Fibroblast of skin of left biceps (primary cell): ENCODE measurements around the gene RAB6A.
A peak's percentile ranks its signal among the peaks of the same experiment; 100 is the strongest.
"Not testable (repeated sequence)": the region's sequence is repeated elsewhere in the genome, so short reads cannot be mapped to it uniquely, and the experiment has no call there.

Experiments used
- DNase-seq, 2 experiments: peaks; one replicate each; pipeline ENCODE4 v3.0.0-alpha.2; 2013; ENCODE audit warnings: low read depth in 2 of 2

RAB6A gene

GRCh38 chr11:73762732-73763131, 1.9 kb upstream of the RAB6A start:
- no peak for DNase-seq

- DNase-seq, result no peak
These were observed 600 bp upstream of the RAB6A start for GRCh38 chr11:73761403-73761945.

GRCh38 chr11:73760135-73760678, 667 bp downstream of the RAB6A start:
- no peak for DNase-seq

- no peak for DNase-seq
These were observed 1.2 kb downstream of the RAB6A start for GRCh38 chr11:73759610-73760134.

DNA sequence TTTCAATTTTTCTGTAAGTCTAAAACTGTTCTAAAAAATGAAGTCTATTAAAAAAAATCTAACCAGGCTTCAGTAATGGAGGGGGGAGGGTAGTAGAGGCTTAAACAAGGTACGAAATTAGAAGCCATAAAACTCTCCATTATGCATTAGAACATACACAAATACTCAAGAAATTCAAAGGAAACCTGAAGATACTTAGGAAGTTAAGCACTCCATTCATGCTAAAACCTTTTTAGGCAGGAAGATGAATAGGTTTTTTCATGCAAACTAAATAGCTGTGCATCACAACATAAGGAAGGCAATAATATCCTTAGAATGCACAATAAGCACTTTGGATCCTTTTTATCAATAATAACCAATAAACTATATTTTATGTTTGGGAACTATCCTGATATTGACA, 2.4 kb downstream of the RAB6A start:
- DNase-seq, result no peak

DNA sequence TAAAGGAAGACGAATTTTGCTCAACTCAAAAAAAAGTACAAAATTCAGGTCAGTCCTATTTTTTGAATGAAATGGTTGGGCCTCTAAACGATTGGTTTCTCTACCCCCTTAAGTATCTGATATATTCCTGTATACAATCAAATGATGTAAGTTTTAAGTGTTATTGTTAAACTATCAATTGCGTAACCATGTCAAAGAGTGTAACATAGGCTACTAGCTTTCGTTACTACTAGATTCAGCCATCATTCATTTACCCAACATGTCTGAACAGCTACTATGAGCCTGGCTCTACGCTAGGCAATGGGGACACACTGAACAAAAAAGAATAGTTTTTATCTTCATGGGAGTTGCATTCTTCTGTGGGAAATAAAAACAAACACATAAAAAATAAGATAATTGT, 3.3 kb downstream of the RAB6A start:
- DNase-seq, result no peak

DNA sequence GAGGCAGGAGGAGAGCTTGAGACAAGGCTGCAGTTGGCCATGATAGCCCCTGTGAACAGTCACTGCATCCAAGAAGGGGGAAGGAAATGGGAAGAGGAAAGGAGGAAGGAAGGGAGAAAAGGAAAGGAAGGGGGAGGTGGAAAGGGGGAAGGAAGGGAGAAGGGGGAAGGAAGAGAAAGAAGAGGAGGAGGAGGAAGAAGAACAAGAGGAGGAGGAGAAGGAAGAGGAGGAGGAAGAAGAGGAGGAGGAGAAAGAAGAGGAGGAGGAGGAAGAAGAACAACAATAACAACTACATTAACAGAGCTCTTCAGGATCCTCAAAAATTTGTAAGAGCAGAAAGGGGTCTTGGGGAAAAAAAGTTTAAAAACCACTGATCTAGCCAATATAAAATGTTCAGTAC, 5.2 kb downstream of the RAB6A start:
- no peak for DNase-seq

GRCh38 chr11:73753938-73754337, 6.9 kb downstream of the RAB6A start:
- DNase-seq, result no peak

DNA sequence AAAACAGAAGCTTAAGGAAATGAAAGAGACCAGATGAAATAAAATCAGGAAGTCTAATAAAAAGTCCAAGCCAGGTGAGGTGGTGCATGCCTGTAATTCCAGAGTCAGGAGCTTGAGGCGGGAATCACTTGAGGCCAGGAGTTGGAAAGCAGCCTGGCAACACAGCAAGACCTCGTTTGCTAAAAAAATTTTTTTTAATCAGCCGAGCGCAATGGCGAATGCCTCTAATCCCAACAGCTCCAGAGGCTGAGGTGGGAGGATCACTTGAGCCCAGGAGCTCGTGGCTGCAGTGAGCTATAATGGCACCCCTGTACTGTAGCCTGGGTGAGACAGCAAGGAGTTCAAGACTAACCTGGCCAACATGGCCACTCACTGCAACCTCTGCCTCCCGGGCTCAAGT, 8.0 kb downstream of the RAB6A start:
- DNase-seq, result no peak

GRCh38 chr11:73752216-73752867, 8.5 kb downstream of the RAB6A start:
- no peak for DNase-seq

- not testable (repeated sequence) for DNase-seq
These were observed 10.0 kb downstream of the RAB6A start for GRCh38 chr11:73750862-73751261.

GRCh38 chr11:73750228-73750627, 10.6 kb downstream of the RAB6A start:
- no peak for DNase-seq

DNA sequence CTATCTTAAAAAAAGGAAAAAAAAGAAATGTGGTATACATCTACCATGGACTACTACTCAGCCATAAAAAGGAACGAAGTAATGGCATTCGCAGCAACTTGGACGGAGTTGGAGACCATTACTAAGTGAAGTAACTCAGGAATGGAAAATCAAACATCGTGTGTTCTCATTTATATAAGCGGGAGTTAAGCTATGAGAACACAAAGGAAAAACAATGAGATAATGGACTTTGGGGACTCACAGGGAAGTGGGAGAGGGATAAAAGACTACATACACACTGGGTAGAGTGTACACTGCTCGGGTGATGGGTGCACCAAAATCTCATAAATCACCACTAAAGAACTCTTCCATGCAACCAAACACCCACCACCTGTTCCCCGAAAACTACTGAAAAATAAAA, 11.8 kb downstream of the RAB6A start:
- DNase-seq, result no peak

DNA sequence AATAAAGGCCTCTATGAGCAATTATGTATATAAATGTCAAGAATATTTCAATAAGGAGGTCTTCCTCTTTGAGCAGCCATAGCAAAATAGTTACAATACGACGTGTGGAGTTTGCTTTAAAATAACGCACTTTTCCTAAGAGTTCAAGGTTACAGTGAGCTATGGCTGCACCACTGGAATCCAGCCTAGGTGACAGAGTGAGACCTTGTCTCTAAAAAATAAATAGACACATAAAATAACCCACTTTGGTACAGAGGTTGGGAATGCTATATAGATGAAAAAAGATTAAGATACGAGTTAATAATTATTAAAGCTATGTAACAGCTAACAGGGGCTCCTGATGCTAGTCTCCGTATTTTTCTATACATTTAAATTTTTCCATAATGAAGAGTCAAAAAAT, 12.6 kb downstream of the RAB6A start:
- no peak for DNase-seq

- DNase-seq, result no peak
These were observed 13.1 kb downstream of the RAB6A start for GRCh38 chr11:73747762-73748161.

DNA sequence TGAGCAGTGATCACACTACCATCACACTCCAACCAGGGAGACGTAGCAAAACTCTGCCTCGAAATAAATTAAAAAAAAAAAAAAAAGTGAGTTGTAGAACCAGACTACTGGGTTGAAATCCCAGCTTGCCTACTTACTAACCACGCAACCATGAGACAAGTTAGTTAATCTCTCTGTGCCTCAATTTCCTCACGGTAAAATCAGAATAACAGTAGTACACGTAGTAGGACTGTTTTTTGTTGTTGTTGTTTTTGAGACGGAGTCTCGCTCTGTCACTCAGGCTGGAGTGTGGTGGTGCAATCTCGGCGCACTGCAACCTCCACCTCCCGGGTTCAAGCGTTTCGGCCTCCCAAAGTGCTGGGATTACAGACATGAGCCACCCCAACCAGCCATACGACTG, 14.2 kb downstream of the RAB6A start:
- DNase-seq, result no peak

GRCh38 chr11:73743045-73743444, 17.8 kb downstream of the RAB6A start:
- DNase-seq, result no peak

DNA sequence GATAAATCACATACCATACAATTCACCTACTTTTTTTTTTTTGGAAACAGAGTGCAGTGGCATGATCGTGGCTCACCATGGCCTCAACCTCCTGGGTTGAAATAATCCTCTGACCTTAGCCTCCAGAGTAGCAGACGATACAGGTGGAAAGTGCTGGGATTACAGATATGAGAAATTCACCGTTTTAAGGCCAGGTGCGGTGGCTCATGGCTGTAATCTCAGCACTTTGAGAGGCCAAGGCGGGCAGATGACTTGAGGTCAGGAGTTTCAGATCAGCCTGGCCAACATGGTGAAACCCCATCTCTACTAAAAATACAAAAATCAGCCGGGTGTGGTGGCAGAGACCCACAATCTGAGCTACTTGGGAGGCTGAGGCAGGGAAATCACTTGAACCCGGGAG, 24.9 kb downstream of the RAB6A start:
- DNase-seq, result not testable (repeated sequence)

DNA sequence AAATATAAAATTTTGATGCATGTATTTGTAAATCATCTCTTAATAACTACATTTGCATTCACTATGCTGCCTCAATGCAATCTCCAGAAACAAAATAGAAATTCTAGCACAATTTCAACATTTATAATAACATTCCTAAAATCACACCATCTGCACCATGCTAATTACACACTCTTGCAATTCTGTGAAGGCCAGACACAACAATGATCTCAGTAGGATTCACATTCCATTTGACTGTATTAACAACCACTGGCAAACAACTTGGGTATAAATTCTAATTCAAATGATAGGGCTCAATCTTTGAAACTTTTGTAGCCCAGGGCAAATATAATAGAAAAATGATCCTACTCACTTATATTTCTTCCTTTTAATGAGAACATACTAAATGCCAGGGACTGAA, 25.9 kb downstream of the RAB6A start:
- peak; percentile 3 to 8 for DNase-seq

GRCh38 chr11:73734011-73734410, 26.9 kb downstream of the RAB6A start:
- not testable (repeated sequence) for DNase-seq

GRCh38 chr11:73732936-73733335, 27.9 kb downstream of the RAB6A start:
- not testable (repeated sequence) for DNase-seq

DNA sequence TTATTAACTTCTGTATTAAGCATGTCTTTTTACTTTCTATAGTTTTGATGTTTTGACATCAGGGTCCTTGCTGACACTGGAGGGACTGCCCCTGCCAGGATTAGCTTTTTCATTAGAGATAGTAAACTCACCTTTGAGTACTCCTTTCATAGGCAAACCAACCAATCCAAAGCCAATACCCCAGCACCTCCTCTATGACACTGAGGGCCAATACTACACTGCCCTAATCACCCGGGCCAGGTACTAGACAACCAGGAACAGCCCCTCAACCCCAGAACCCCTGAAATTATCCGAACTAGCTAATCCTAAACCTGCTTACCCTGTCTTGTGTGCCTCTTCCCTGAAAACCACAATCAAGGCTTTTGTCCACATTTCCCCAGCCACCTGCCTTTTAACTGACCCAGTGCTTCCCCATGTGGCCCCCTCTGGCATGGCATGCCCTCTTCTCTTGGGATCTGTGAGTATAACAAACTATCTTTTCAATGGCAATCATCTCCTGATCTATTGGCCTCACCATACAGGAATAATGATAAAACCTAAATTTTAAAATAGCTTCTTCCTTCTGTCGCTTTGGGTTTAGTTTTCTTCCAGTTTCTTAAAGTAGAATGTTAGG, 31.2 kb downstream of the RAB6A start:
- DNase-seq, result no peak

GRCh38 chr11:73728000-73728399, 32.9 kb downstream of the RAB6A start:
- DNase-seq, result no peak
